Epithelial cell of proximal tubule (primary cell): Measurements from ENCODE around the gene SP1. TPM values are rescaled to one million over a fixed set of nuclear protein-coding genes. Genes with fewer than 3 reads are reported as not detected.

Experiments
- DNase-seq: peaks from one replicate; pipeline ENCODE4 v3.0.0-alpha.2; 2011; ENCODE audit warnings: low read depth
- H3K4me3 ChIP-seq: 2 replicates; pipeline ENCODE4 v1.5.1; 2011; ENCODE audit warnings: low read depth, mild to moderate bottlenecking, low read length
- total RNA-seq: library from RNA; depleted of rRNA; stranded (reverse); fragments of >200 nt; gene quantifications from 2 replicates; pipeline ENCODE4 v1.2.3, GENCODE V29; 2015
- TF ChIP-seq, protein P1 (sequence below): conservative IDR thresholded peaks from 2 replicates; pipeline ENCODE4 v1.5.1; 2012; ENCODE audit warnings: low read depth, mild to moderate bottlenecking, low read length

The SP1 gene
- total RNA-seq, 1 donor from 2014 or later, result 29.2 TPM

DNA sequence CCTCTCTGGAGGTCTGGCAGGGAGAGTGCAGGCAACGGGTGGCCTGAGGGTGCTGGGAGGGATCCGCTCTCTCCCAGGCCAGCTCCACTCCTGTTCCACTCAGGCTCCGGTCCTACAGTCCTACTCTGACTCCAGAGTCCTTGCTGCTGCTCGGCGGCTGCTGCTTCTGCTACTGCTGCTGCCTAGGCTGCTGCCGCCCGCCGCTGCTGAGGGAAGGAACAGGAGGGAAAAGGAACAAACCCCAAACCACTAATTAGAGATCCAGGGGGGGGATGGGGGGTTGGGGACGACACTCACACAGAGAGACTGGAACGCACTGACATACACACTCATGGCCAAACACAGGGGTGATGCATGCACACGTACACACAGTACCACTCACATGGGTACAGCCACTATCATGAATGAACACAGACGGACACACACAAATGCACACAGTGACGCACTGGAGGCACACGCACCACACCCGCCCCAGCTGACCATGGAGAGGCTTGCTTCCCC, 43.7 kb upstream of the SP1 start, which contains the start of gene SP7:
Gene SP7 (minus strand): TSS at position 174 of the 501 bp plus-strand sequence. CDS start 708 bp downstream, outside the sequence.
- no peak within 1 kb of the TSS for H3K4me3 ChIP-seq
- TF ChIP-seq, protein P1, sequence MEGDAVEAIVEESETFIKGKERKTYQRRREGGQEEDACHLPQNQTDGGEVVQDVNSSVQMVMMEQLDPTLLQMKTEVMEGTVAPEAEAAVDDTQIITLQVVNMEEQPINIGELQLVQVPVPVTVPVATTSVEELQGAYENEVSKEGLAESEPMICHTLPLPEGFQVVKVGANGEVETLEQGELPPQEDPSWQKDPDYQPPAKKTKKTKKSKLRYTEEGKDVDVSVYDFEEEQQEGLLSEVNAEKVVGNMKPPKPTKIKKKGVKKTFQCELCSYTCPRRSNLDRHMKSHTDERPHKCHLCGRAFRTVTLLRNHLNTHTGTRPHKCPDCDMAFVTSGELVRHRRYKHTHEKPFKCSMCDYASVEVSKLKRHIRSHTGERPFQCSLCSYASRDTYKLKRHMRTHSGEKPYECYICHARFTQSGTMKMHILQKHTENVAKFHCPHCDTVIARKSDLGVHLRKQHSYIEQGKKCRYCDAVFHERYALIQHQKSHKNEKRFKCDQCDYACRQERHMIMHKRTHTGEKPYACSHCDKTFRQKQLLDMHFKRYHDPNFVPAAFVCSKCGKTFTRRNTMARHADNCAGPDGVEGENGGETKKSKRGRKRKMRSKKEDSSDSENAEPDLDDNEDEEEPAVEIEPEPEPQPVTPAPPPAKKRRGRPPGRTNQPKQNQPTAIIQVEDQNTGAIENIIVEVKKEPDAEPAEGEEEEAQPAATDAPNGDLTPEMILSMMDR, result no peak
- no peak for DNase-seq

DNA sequence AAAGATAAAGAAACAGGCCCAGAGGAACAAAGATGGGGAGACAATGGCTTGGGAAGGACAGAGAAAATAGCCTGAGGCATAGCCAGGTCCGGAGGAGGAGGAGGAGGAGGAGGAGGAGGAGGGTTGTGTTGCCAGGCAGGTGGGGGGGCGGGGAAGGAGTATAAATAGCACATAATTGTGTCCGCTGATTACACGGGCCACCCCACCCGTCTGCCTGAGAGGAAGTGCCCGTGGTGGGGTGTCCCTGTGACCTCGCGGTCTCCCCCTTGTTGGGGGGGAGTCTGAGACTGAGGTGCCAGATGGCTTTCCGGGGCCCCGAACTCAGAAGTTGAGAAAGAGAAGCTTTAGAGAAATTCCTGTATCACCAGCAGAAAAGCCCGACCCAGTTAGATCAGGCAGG, 42.0 kb upstream of the SP1 start:
- TF ChIP-seq, protein P1, result no peak
- no peak for DNase-seq
- H3K4me3 ChIP-seq, result no peak overlapping the region

DNA sequence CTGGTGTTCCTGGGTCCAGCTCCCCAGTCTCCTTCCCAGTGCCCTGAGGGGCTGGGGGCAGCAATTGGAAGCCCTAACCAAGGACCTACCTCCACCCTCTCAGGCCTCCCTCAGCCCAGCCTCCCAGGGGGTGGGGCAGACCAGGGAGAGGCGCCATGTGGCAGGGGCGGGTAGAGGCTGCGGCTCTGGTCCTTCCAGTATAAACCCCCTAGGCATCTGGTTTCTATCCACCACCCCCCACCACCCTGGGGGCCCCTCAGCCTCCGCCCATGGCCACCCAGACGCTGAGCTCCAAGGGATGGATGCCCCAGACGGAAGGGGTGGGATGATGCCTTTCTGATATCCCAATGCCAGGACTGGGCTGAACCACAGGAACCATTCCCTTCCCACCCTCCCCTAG, 41.1 kb upstream of the SP1 start:
- TF ChIP-seq, protein P1, result no peak
- H3K4me3 ChIP-seq, result no peak overlapping the region
- no peak for DNase-seq

DNA sequence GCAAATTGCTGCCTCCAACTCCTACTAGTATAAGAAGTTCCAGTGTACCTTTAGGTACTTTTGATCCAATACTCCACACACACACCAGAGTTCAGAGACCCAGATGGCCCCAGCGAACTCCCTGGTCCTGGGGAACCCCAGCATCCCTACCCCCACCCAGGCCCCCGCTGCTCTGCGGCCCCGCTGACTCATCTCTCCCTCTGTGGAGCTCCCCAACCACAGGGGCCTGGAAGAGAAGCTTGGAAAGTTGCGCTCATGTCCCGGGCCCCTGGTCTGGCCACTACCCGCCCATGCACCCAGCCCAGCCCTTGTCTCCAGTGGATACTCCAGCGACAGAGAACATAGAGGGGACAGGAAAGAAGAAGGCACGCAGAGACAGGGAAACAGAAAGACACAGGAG, 39.6 kb upstream of the SP1 start:
- no peak for DNase-seq
- TF ChIP-seq, protein P1, result no peak
- no peak overlapping the region for H3K4me3 ChIP-seq

DNA sequence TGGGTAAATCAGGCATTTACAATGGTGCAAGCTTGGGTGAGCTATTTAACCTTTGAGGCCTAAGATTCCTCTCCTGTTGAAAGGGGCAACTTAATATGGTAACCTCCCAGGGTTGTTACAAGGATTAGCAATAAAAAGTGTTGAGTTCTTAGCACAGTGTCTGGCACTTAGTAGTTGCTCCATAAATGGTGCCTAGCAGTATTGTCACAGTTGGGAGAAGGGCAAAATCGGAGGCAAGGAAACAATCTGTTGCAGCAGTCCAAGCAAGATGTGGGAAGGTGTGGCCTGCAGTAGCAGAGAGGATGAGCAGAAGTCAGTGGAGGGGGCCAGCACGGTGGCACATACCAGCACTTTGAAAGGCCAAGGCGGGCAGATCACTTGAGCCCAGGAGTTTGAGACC, 36.5 kb upstream of the SP1 start:
- no peak for DNase-seq
- H3K4me3 ChIP-seq, result no peak overlapping the region
- TF ChIP-seq, protein P1, result no peak

DNA sequence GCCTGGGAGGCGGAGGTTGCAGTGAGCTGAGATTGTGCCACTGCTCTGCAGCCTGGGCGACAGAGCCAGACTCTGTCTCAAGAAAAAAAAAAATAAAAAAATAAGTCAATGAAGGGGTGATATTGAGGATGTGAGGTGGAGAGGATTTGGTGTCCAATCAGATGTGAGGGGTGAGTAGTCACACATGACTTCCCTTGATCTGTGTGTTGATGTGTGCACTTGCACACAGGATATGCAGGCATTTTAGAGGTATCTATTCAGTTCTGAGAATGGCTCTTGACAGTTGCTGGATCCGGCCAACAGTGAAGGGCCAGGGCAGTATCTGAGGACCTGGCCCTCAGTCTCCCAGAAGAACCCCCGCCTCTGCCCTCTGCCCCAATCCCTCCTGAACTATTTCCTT, 36.0 kb upstream of the SP1 start:
- TF ChIP-seq, protein P1, result no peak
- H3K4me3 ChIP-seq, result no peak overlapping the region
- DNase-seq, result no peak

DNA sequence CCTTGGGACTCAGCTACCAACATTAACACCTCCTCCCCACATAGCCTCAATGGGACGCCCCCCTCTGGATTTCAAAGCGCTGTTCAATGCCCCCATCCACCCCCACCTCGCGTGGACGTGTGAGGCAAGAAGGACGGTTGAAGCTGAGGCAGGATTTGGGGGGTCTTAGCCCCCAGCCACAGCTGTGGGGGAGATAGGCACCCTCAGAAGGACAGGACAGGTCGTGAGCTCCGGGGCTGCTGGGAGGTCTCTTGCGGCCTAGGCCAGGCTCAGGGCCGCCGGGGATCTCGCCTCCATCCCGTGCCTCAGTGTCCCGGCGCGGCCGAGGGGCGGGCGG, 35.5 kb upstream of the SP1 start:
- H3K4me3 ChIP-seq, result peak overlapping the region; percentile 74
- no peak for DNase-seq
- TF ChIP-seq, protein P1, result no peak
